Right renal pelvis (tissue), 4 donors: ENCODE data around the gene ABCD4. TPM values are rescaled to one million over a fixed set of nuclear protein-coding genes. Genes with fewer than 3 reads are reported as not detected.

Experiments
- DNase-seq, 4 donors: peaks; one replicate each; pipeline ENCODE4 v3.0.0-alpha.2; 2013; ENCODE audit warnings: low read depth in 4 of 4, low spot score in 3 of 4, missing footprints in 1 of 4
- polyA plus RNA-seq, 4 donors: library from polyadenylated mRNA; unstranded; fragments of 120-200 nt; gene quantifications; one replicate each; pipeline ENCODE4 v1.2.1, GENCODE V29; 2013; ENCODE audit not compliant: insufficient read length in 4 of 4

Gene ABCD4
- polyA plus RNA-seq, 4 donors, result 89.2 to 102 (median 94.6) TPM

DNA sequence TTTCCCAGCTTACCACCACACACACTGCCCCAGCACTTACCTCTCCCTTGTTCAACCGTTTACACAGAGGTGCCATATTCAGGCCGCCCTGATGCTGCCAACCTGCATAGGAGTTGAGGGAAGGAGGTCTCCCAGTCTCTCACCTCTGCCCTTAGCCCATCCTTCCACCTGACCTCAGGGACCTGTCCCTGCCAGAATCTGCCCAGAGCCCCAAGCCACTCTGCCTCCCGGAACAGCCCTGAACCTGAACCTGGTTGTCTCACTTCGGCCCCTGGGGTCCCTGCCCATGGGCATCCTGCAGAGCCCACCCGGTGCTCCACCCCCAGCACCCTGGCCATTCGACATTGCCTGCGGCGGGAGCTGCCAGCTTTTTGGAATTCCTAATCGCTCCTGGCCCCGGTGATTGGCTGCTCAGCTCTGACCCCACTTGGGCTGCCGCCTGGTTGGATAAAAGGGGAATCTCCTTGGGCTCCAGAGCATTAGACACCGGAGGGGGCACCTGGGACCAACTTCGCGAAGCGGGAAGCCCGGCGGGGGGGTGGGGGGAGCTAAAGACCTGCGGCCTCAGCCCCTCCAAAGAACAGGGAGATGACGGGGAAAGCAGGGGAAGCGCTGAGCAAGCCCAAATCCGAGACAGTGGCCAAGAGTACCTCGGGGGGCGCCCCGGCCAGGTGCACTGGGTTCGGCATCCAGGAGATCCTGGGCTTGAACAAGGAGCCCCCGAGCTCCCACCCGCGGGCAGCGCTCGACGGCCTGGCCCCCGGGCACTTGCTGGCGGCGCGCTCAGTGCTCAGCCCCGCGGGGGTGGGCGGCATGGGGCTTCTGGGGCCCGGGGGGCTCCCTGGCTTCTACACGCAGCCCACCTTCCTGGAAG is 63.5 kb downstream of the ABCD4 start, which contains the start of gene VSX2:
Gene VSX2 (plus strand): TSS at position 476 of the 874 bp plus-strand sequence. CDS start 113 bp downstream, at position 589.
- no peak for DNase-seq

DNA sequence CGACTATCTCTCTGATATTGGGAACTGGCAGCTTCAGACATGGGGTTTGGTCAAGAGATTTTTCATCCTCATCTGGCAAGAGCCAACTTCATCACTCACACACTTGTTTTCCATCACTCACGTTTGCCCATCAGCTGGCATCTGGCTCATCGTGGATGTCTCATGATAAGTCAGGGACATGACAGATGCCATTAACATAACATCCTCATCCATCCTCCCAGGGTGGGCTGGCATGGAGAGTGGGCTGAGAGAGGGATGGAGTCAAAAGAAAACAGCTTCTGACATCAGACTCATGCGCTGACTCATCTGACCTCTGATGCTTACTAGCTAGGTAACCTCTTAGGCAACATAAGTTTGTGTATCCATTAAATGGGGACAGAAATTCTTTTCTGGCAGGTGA is 65.3 kb downstream of the ABCD4 start:
- DNase-seq, result no peak

Other genes with a start within 250 kb of the ABCD4 start
- 100 to 1,000 TPM in 2 of 4 donors, 10 to 100 TPM in 2; 92.8 to 134 (median 101) TPM for gene ALDH6A1, start 218.5 kb downstream of the ABCD4 start, polyA plus RNA-seq
- 10 to 100 TPM; 16.6 to 19.4 (median 19.4) TPM for gene LIN52, start 218.0 kb downstream of the ABCD4 start, polyA plus RNA-seq
- gene VSX2, start 63.5 kb downstream of the ABCD4 start, polyA plus RNA-seq, result under 1 TPM; 0.06 to 0.10 (median 0.07) TPM
- gene VRTN, start 45.5 kb upstream of the ABCD4 start, polyA plus RNA-seq, result under 1 TPM in 1 of 4 donors, not detected in 3; 0.03 TPM
- under 1 TPM; 0.19 to 0.39 (median 0.34) TPM for gene SYNDIG1L, start 123.3 kb upstream of the ABCD4 start, polyA plus RNA-seq
- 100 to 1,000 TPM; 350 to 360 (median 355) TPM for gene NPC2, start 190.4 kb upstream of the ABCD4 start, polyA plus RNA-seq
- gene ISCA2, start 190.8 kb upstream of the ABCD4 start, polyA plus RNA-seq, result 10 to 100 TPM; 44.1 to 47.4 (median 46.2) TPM